ENCODE measurements around the gene SLC49A3. TPM values are rescaled to one million over a fixed set of nuclear protein-coding genes. Genes with fewer than 3 reads are reported as not detected.
A peak's percentile ranks its signal among the peaks of the same experiment; 100 is the strongest.

The SLC49A3 gene
- total RNA-seq, 1 experiment from 2014 or later, result 0.47 TPM

GRCh38 chr4:663438-664428 lies 25.2 kb downstream of the SLC49A3 start:
- peak; percentile 87 for DNase-seq (ENCODE audit: low spot score)
- H3K27ac ChIP-seq (ENCODE audit: low read depth, low read length, poor library complexity, severe bottlenecking), result peak overlapping the region; percentile 79
- no peaks in the 10 kb centered on the region for H3K36me3 ChIP-seq (ENCODE audit: insufficient read depth, low read length, poor library complexity, severe bottlenecking)
- H3K9me3 ChIP-seq (ENCODE audit: low read depth, low read length, poor library complexity, severe bottlenecking), result no peaks in the 10 kb centered on the region
- H3K4me3 ChIP-seq (ENCODE audit: low read depth, low read length, poor library complexity, severe bottlenecking), result peak overlapping the region; percentile 77
- intact Hi-C loops (cut with micrococcal nuclease; ENCODE audit: unreplicated experiment), result no loop called here
- no peak for TF ChIP-seq EZH2 (IDR thresholded peaks at IDR 0.05; ENCODE audit: borderline replicate concordance, low read depth, low read length, poor library complexity, severe bottlenecking)
- TF ChIP-seq, protein P1, sequence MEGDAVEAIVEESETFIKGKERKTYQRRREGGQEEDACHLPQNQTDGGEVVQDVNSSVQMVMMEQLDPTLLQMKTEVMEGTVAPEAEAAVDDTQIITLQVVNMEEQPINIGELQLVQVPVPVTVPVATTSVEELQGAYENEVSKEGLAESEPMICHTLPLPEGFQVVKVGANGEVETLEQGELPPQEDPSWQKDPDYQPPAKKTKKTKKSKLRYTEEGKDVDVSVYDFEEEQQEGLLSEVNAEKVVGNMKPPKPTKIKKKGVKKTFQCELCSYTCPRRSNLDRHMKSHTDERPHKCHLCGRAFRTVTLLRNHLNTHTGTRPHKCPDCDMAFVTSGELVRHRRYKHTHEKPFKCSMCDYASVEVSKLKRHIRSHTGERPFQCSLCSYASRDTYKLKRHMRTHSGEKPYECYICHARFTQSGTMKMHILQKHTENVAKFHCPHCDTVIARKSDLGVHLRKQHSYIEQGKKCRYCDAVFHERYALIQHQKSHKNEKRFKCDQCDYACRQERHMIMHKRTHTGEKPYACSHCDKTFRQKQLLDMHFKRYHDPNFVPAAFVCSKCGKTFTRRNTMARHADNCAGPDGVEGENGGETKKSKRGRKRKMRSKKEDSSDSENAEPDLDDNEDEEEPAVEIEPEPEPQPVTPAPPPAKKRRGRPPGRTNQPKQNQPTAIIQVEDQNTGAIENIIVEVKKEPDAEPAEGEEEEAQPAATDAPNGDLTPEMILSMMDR (conservative IDR thresholded peaks at IDR 0.05; ENCODE audit: low read depth, low read length), result peak; percentile 38; the same call in 1 of the 2 replicates
- ChIA-PET POLR2A (ENCODE audit: low non-redundant PET) (no interaction called here), CTCF (interaction anchor here (1.0 kb wide), 1 partner anchor 10 kb away, joined by 4 read pairs; the partner anchor contains the start of genes ATP5ME and MYL5)
- peaks cover 4% of the 10 kb centered on the region for H3K4me1 ChIP-seq (ENCODE audit: insufficient read depth, low read length, poor library complexity, severe bottlenecking)
- H3K27me3 ChIP-seq (replicated peaks; ENCODE audit: insufficient read depth, low read depth, low read length, poor library complexity), result no peaks in the 10 kb centered on the region
- BruUV-seq (replicated peaks), result TSS peak; percentile 58

DNA sequence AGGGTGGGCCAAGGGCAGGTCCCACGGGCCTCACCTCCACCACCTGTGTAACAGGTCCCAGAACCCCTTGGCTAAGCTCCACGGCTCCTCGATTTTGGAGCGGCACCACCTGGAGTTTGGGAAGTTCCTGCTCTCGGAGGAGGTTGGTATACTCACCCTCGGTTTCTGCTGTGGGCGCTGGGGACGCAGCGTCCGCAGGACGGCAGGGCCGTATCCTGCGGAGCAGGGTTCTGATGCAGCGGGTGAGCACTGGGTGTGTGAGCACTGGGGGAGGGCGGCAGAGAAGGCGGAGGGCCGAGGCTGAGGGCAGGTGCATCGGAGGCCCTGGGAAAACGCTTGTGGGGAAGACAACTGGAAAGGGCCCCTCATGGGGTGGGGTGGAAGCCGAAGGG lies 25.9 kb downstream of the SLC49A3 start:
- Histone ChIP-seq H3K36me3 (ENCODE audit: insufficient read depth, low read length, poor library complexity, severe bottlenecking) (no peaks in the 10 kb centered on the region), H3K27ac (ENCODE audit: low read depth, low read length, poor library complexity, severe bottlenecking) (peak overlapping the region; percentile 79), H3K27me3 (replicated peaks; ENCODE audit: insufficient read depth, low read depth, low read length, poor library complexity) (no peaks in the 10 kb centered on the region), H3K9me3 (ENCODE audit: low read depth, low read length, poor library complexity, severe bottlenecking) (no peaks in the 10 kb centered on the region), H3K4me3 (ENCODE audit: low read depth, low read length, poor library complexity, severe bottlenecking) (peak overlapping the region; percentile 77), H3K4me1 (ENCODE audit: insufficient read depth, low read length, poor library complexity, severe bottlenecking) (peaks cover 4% of the 10 kb centered on the region)
- POLR2A ChIA-PET (ENCODE audit: low non-redundant PET), result no interaction called here
- no TSS peak for BruUV-seq (replicated peaks)
- no peak for DNase-seq (ENCODE audit: low spot score)
- intact Hi-C loops (cut with micrococcal nuclease; ENCODE audit: unreplicated experiment), result no loop called here
- CTCF ChIA-PET, result interaction anchor here (1.0 kb wide), 1 partner anchor 11 kb away, joined by 4 read pairs; the partner anchor contains the start of genes ATP5ME and MYL5
- TF ChIP-seq, protein P1 (conservative IDR thresholded peaks at IDR 0.05; ENCODE audit: low read depth, low read length), result no peak
- TF ChIP-seq EZH2 (IDR thresholded peaks at IDR 0.05; ENCODE audit: borderline replicate concordance, low read depth, low read length, poor library complexity, severe bottlenecking), result no peak

GRCh38 chr4:661881-662761 lies 26.8 kb downstream of the SLC49A3 start:
- BruUV-seq (replicated peaks), result TSS peak; percentile 65
- Histone ChIP-seq H3K27ac (ENCODE audit: low read depth, low read length, poor library complexity, severe bottlenecking) (no peak overlapping the region), H3K27me3 (replicated peaks; ENCODE audit: insufficient read depth, low read depth, low read length, poor library complexity) (no peaks in the 10 kb centered on the region), H3K9me3 (ENCODE audit: low read depth, low read length, poor library complexity, severe bottlenecking) (no peaks in the 10 kb centered on the region), H3K4me3 (ENCODE audit: low read depth, low read length, poor library complexity, severe bottlenecking) (no peak overlapping the region), H3K4me1 (ENCODE audit: insufficient read depth, low read length, poor library complexity, severe bottlenecking) (peaks cover 4% of the 10 kb centered on the region), H3K36me3 (ENCODE audit: insufficient read depth, low read length, poor library complexity, severe bottlenecking) (no peaks in the 10 kb centered on the region)
- ChIA-PET POLR2A (ENCODE audit: low non-redundant PET) (no interaction called here), CTCF (interaction anchor here (1.0 kb wide), 1 partner anchor 12 kb away, joined by 4 read pairs; the partner anchor contains the start of genes ATP5ME and MYL5)
- TF ChIP-seq EZH2 (IDR thresholded peaks at IDR 0.05; ENCODE audit: borderline replicate concordance, low read depth, low read length, poor library complexity, severe bottlenecking), result no peak
- TF ChIP-seq, protein P1 (conservative IDR thresholded peaks at IDR 0.05; ENCODE audit: low read depth, low read length), result no peak
- no peak for DNase-seq (ENCODE audit: low spot score)
- intact Hi-C loops (cut with micrococcal nuclease; ENCODE audit: unreplicated experiment), result no loop called here

All from A673 (cell line).